ENCODE measurements around the gene ATP2C1. TPM values are rescaled to one million over a fixed set of nuclear protein-coding genes. Genes with fewer than 3 reads are reported as not detected.

The ATP2C1 gene
- total and polyA plus RNA-seq, 2 of the 4 experiments (the other 2 are of a cell fraction), result 41.4 to 50.2 TPM

DNA sequence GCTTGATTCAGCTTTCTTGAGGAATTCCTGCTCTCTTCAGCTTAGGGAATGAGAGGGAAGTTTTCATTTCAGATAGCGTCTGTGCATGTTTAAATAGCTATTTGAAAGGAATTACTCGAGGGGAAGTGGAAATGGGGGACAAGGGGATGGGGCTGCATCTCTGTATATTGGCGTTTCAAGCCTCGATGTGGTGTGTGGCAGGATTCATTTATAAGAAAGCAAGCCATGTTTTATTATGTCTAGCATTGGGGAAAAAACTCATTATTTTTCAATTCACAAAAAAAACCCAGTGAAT, 1.0 kb downstream of the ATP2C1 start:
- in situ Hi-C loops (cut with MboI; ENCODE audit: low sequenced_read_pairs) (loop anchor here (5.0 kb wide), 1 partner anchor 148 kb away; the partner anchor contains the start of gene PIK3R4), dilution Hi-C loops (cut with HindIII; ENCODE audit: low sequenced_read_pairs, unreplicated experiment) (no loop called here), intact Hi-C loops (cut with micrococcal nuclease) (loop anchor here (5.0 to 10.0 kb wide), 4 partner anchors 117 to 487 kb away; partner anchors contain the start of genes ASTE1, NEK11 and NUDT16)
- H2AFZ ChIP-seq (replicated peaks; ENCODE audit: low read length, poor library complexity), result no peak overlapping the region
- no peak overlapping the region for H2BK120ac ChIP-seq (ENCODE audit: low read depth, low read length)
- peak overlapping the region; percentile 80 for H3K4me3 ChIP-seq (ENCODE audit: insufficient read depth, low read depth, low read length)
- TF ChIP-seq RFX5 (IDR thresholded peaks at IDR 0.05; ENCODE audit: low read depth, low read length), result no peak
- TF ChIP-seq, protein P1, sequence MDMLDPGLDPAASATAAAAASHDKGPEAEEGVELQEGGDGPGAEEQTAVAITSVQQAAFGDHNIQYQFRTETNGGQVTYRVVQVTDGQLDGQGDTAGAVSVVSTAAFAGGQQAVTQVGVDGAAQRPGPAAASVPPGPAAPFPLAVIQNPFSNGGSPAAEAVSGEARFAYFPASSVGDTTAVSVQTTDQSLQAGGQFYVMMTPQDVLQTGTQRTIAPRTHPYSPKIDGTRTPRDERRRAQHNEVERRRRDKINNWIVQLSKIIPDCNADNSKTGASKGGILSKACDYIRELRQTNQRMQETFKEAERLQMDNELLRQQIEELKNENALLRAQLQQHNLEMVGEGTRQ (IDR thresholded peaks at IDR 0.05; ENCODE audit: low read depth, low read length), result no peak
- TF ChIP-seq CEBPB (IDR thresholded peaks at IDR 0.05; ENCODE audit: low read depth, low read length), result no peak
- no peak for TF ChIP-seq MAZ (IDR thresholded peaks at IDR 0.05; ENCODE audit: borderline replicate concordance, low read depth, low read length)
- no peak for TF ChIP-seq NFE2L2 (IDR thresholded peaks at IDR 0.05; ENCODE audit: low read depth, low read length)
- TF ChIP-seq SMC3 (IDR thresholded peaks at IDR 0.05; ENCODE audit: low read depth, low read length), result no peak
- TF ChIP-seq FOS (IDR thresholded peaks at IDR 0.05; ENCODE audit: low read depth, low read length), result no peak
- TF ChIP-seq MXI1 (IDR thresholded peaks at IDR 0.05; ENCODE audit: borderline replicate concordance, low read depth, low read length), result no peak
- no peak for TF ChIP-seq RAD21 (IDR thresholded peaks at IDR 0.05; ENCODE audit: low read length)
- TF ChIP-seq POLR2A (IDR thresholded peaks at IDR 0.05; ENCODE audit: low read depth, low read length), result no peak
- TF ChIP-seq, protein P2, sequence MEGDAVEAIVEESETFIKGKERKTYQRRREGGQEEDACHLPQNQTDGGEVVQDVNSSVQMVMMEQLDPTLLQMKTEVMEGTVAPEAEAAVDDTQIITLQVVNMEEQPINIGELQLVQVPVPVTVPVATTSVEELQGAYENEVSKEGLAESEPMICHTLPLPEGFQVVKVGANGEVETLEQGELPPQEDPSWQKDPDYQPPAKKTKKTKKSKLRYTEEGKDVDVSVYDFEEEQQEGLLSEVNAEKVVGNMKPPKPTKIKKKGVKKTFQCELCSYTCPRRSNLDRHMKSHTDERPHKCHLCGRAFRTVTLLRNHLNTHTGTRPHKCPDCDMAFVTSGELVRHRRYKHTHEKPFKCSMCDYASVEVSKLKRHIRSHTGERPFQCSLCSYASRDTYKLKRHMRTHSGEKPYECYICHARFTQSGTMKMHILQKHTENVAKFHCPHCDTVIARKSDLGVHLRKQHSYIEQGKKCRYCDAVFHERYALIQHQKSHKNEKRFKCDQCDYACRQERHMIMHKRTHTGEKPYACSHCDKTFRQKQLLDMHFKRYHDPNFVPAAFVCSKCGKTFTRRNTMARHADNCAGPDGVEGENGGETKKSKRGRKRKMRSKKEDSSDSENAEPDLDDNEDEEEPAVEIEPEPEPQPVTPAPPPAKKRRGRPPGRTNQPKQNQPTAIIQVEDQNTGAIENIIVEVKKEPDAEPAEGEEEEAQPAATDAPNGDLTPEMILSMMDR (conservative IDR thresholded peaks at IDR 0.05; ENCODE audit: low read depth, low read length), result no peak
- no peak for TF ChIP-seq CHD1 (IDR thresholded peaks at IDR 0.05; ENCODE audit: low read depth, low read length)
- TF ChIP-seq MAFK (IDR thresholded peaks at IDR 0.05; ENCODE audit: low read depth, low read length), result no peak
- peak; percentile 17 for DNase-seq
- H2BK15ac ChIP-seq (ENCODE audit: low read depth, low read length), result no peak overlapping the region
- CTCF ChIA-PET, result no interaction called here
- H3K4ac ChIP-seq (ENCODE audit: low read depth, low read length), result peak overlapping the region; percentile 84
- H2AK5ac ChIP-seq (ENCODE audit: low read depth, low read length), result no peak overlapping the region; the same call in 1 of the 2 replicates
- peak overlapping the region; percentile 62 for H3K27ac ChIP-seq (ENCODE audit: insufficient read depth, low read length)
- H3K14ac ChIP-seq (replicated peaks; ENCODE audit: low read depth, low read length), result peak overlapping the region; percentile 97
- no peaks in the 10 kb centered on the region for H3K36me3 ChIP-seq (ENCODE audit: control insufficient read depth, insufficient read depth, low read length)
- H4K91ac ChIP-seq (ENCODE audit: insufficient read depth, low read depth, low read length), result no peak overlapping the region
- H2BK5ac ChIP-seq (ENCODE audit: low read depth, low read length, poor library complexity, severe bottlenecking), result peak overlapping the region; percentile 85
- H3K4me1 ChIP-seq (ENCODE audit: control insufficient read depth, insufficient read depth, low read length), result peaks cover 1% of the 10 kb centered on the region; the same call in 1 of the 2 replicates
- H4K5ac ChIP-seq (ENCODE audit: low read depth, low read length), result peak overlapping the region; percentile 16; the same call in 1 of the 2 replicates
- peak overlapping the region; percentile 84 for H3K23ac ChIP-seq (ENCODE audit: low read depth, low read length)
- H3K9me3 ChIP-seq (ENCODE audit: control insufficient read depth, insufficient read depth, low read length), result no peaks in the 10 kb centered on the region
- peak overlapping the region in 1 of 2 experiments; percentile 60; a peak in 1 of 4 replicates for H4K8ac ChIP-seq (ENCODE audit: low read depth in 2 of 2, low read length in 2 of 2)
- no peaks in the 10 kb centered on the region for H3K9me1 ChIP-seq (ENCODE audit: insufficient read depth, low read length)
- BruUV-seq (replicated peaks), result no TSS peak
- H3K9ac ChIP-seq (ENCODE audit: low read depth, low read length), result peak overlapping the region; percentile 89
- H2AK9ac ChIP-seq (replicated peaks; ENCODE audit: low read depth, low read length, poor library complexity), result no peak overlapping the region
- no peak for ATAC-seq (ENCODE audit: low read depth)
- peak overlapping the region; percentile 54; the same call in 1 of the 2 replicates for H3K18ac ChIP-seq (ENCODE audit: low read depth, low read length)
- H3K56ac ChIP-seq (ENCODE audit: extremely low read depth, insufficient read depth, low read length), result peak overlapping the region; percentile 79; the same call in 1 of the 2 replicates
- peak overlapping the region; percentile 98 for H3K4me2 ChIP-seq (ENCODE audit: low read depth, low read length)
- H4K20me1 ChIP-seq (ENCODE audit: insufficient read depth, low read length), result peaks cover 25% of the 10 kb centered on the region
- H2BK20ac ChIP-seq (ENCODE audit: low read depth, low read length), result no peak overlapping the region
- no CpG with 5 or more reads among the region's 4 CpGs for WGBS, 2 experiments (ENCODE audit: extremely low coverage in 2 of 2, insufficient read length in 1 of 2)
- peaks cover 10 to 36% of the 10 kb centered on the region in 2 experiments; a peak in 3 of 4 replicates for H3K79me1 ChIP-seq (ENCODE audit: low read depth in 1 of 2, low read length in 2 of 2)
- no peaks in the 10 kb centered on the region for H3K27me3 ChIP-seq (ENCODE audit: control insufficient read depth, insufficient read depth, low read length)
- POLR2A ChIA-PET (ENCODE audit: unreplicated experiment), result interaction anchor here (0.7 kb wide), 1 partner anchor 120 kb away, joined by 3 read pairs; no protein-coding TSS in a partner anchor

All from IMR-90 (cell line).